ENCODE measurements around the gene ADAMTS12. TPM values are rescaled to one million over a fixed set of nuclear protein-coding genes. Genes with fewer than 3 reads are reported as not detected.

Gene ADAMTS12
- total RNA-seq, 1 experiment from 2014 or later, result 6.2 TPM

DNA sequence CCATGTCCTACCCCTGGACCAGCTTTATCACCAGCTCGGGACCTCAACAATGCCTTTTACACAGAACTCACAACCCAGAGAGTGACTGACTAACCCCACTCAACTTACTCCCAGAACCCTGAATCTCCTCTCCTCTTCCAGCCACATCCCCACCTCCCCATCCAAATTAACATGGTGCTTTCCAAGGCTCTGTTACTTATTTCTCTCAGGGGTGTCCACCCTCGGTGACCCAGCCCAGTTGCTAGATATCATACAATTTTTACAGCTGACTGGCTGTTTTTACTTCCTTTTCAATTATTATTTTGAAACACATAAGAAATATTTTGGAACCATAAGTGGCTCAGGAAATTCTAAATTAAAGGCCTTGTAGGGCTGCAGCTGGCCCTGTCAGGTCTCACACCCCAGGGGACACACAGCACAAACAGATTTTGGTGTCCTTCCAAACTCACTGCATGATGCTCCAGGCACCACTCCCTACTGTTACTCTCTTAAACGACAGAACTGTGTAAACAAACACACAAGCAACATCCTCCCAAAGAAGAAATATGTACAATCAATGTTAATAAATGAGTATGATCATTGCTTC, 180.6 kb downstream of the ADAMTS12 start:
- no peak for DNase-seq
- Mint-ChIP-seq H3K27me3 (ENCODE audit: low read depth) (no peaks in the 10 kb centered on the region), H3K36me3 (ENCODE audit: insufficient read depth in 1 of 3, low read depth in 3 of 3) (peaks cover 9 to 22% (median 11%) of the 10 kb centered on the region in 3 experiments), H3K4me3 (no peak overlapping the region), H3K4me1 (peaks cover 0 to 8% of the 10 kb centered on the region in 2 experiments; a peak in 1 of 4 replicates), H3K27ac (peak overlapping the region in 1 of 3 experiments; percentile 24; a peak in 1 of 7 replicates), H3K9me3 (peaks cover 20 to 27% of the 10 kb centered on the region in 2 experiments)
- Histone ChIP-seq H2AK5ac (ENCODE audit: insufficient read length, low read length) (no peak overlapping the region), H3K18ac (ENCODE audit: insufficient read length, low read depth, low read length) (no peak overlapping the region), H4K20me1 (ENCODE audit: control insufficient read depth, insufficient read depth, insufficient read length) (no peaks in the 10 kb centered on the region), H3K27ac (ENCODE audit: insufficient read length, low read depth, low read length) (no peak overlapping the region), H2BK12ac (ENCODE audit: insufficient read length, low read depth, low read length) (no peak overlapping the region), H3K56ac (ENCODE audit: insufficient read length, low read depth, low read length) (no peak overlapping the region), H2BK20ac (ENCODE audit: low read depth, low read length, poor library complexity, severe bottlenecking) (no peak overlapping the region), H3K79me1 (ENCODE audit: insufficient read depth, low read depth, low read length, poor library complexity, severe bottlenecking) (no peaks in the 10 kb centered on the region), H3K4me2 (ENCODE audit: insufficient read depth, insufficient read length, low read length) (no peak overlapping the region), H2BK120ac (ENCODE audit: low read depth, low read length, poor library complexity, severe bottlenecking) (no peak overlapping the region), H4K8ac (replicated peaks; ENCODE audit: insufficient read length, low read depth, low read length) (no peak overlapping the region), H3T11ph (ENCODE audit: low read length) (no peak overlapping the region), H2BK5ac (ENCODE audit: insufficient read length, low read length) (no peak overlapping the region), H3K4ac (ENCODE audit: low read depth, low read length) (no peak overlapping the region), H3K9ac (ENCODE audit: extremely low read depth, insufficient read length, low read length) (no peak overlapping the region), H2AFZ (ENCODE audit: low read length) (no peak overlapping the region), H4K5ac (ENCODE audit: insufficient read length, low read depth, low read length) (no peak overlapping the region), H4K91ac (ENCODE audit: insufficient read length, low read depth, low read length) (no peak overlapping the region), H3K23me2 (ENCODE audit: insufficient read length, low read depth, low read length, poor library complexity, severe bottlenecking) (no peaks in the 10 kb centered on the region), H3K79me2 (ENCODE audit: insufficient read depth, low read length) (no peaks in the 10 kb centered on the region), H3K27me3 (ENCODE audit: insufficient read depth, low read length) (no peaks in the 10 kb centered on the region), H3K23ac (ENCODE audit: insufficient read length, low read depth, low read length) (no peak overlapping the region), H3K4me1 (ENCODE audit: insufficient read depth, low read length) (peaks cover 2% of the 10 kb centered on the region; the same call in 1 of the 2 replicates), H3K14ac (ENCODE audit: insufficient read depth, low read length) (no peak overlapping the region), H3K9me3 (ENCODE audit: control insufficient read depth, low read depth, low read length) (no peaks in the 10 kb centered on the region), H2BK15ac (ENCODE audit: low read depth, low read length) (no peak overlapping the region)
- TF ChIP-seq, protein P1, sequence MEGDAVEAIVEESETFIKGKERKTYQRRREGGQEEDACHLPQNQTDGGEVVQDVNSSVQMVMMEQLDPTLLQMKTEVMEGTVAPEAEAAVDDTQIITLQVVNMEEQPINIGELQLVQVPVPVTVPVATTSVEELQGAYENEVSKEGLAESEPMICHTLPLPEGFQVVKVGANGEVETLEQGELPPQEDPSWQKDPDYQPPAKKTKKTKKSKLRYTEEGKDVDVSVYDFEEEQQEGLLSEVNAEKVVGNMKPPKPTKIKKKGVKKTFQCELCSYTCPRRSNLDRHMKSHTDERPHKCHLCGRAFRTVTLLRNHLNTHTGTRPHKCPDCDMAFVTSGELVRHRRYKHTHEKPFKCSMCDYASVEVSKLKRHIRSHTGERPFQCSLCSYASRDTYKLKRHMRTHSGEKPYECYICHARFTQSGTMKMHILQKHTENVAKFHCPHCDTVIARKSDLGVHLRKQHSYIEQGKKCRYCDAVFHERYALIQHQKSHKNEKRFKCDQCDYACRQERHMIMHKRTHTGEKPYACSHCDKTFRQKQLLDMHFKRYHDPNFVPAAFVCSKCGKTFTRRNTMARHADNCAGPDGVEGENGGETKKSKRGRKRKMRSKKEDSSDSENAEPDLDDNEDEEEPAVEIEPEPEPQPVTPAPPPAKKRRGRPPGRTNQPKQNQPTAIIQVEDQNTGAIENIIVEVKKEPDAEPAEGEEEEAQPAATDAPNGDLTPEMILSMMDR (conservative IDR thresholded peaks at IDR 0.05), result no peak
- WGBS (ENCODE audit: extremely low coverage, insufficient read length, low lambda C conversion rate), result no CpG with 5 or more reads among the region's 3 CpGs

Measured in H9 (cell line).